Activated CD8-positive, alpha-beta memory T cell treated with anti-CD3 and anti-CD28 coated beads, Interleukin-2, amount 50 U/mL, for 1 hour (primary cell): ENCODE measurements around the gene NDUFAF5.

ENCODE experiments used
- DNase-seq: peaks from one replicate; pipeline ENCODE4 v3.0.0-alpha.2; 2020; ENCODE audit errors: extremely low read depth

The NDUFAF5 gene

GRCh38 chr20:13821876-13822275 lies 37.0 kb downstream of the NDUFAF5 start:
- no peak for DNase-seq

- no peak for DNase-seq
Observed at GRCh38 chr20:13822459-13822858, 37.6 kb downstream of the NDUFAF5 start.

- no peak for DNase-seq
Observed at GRCh38 chr20:13824459-13824858, 39.6 kb downstream of the NDUFAF5 start.

GRCh38 chr20:13825465-13825864 lies 40.6 kb downstream of the NDUFAF5 start:
- no peak for DNase-seq

- no peak for DNase-seq
Observed at GRCh38 chr20:13831476-13831875, 46.6 kb downstream of the NDUFAF5 start.

- DNase-seq, result no peak
Observed at GRCh38 chr20:13838664-13839063, 53.8 kb downstream of the NDUFAF5 start.

GRCh38 chr20:13839421-13840092 lies 54.7 kb downstream of the NDUFAF5 start:
- DNase-seq, result no peak

GRCh38 chr20:13840093-13840465 lies 55.3 kb downstream of the NDUFAF5 start:
- DNase-seq, result no peak

- DNase-seq, result no peak
Observed at GRCh38 chr20:13841206-13841605, 56.4 kb downstream of the NDUFAF5 start.

GRCh38 chr20:13844296-13844695 lies 59.5 kb downstream of the NDUFAF5 start:
- DNase-seq, result no peak

- DNase-seq, result no peak
Observed at GRCh38 chr20:13851279-13851678, 66.5 kb downstream of the NDUFAF5 start.

- no peak for DNase-seq
Observed at GRCh38 chr20:13852306-13852705, 67.5 kb downstream of the NDUFAF5 start.

GRCh38 chr20:13855613-13856012 lies 70.8 kb downstream of the NDUFAF5 start:
- DNase-seq, result no peak

- DNase-seq, result no peak
Observed at GRCh38 chr20:13856354-13856753, 71.5 kb downstream of the NDUFAF5 start.

GRCh38 chr20:13857304-13857703 lies 72.5 kb downstream of the NDUFAF5 start:
- no peak for DNase-seq

- no peak for DNase-seq
Observed at GRCh38 chr20:13857961-13858360, 73.1 kb downstream of the NDUFAF5 start.

- DNase-seq, result no peak
Observed at GRCh38 chr20:13858439-13858838, 73.6 kb downstream of the NDUFAF5 start.

- DNase-seq, result no peak
Observed at GRCh38 chr20:13858871-13859270, 74.0 kb downstream of the NDUFAF5 start.

- no peak for DNase-seq
Observed at GRCh38 chr20:13862245-13862644, 77.4 kb downstream of the NDUFAF5 start.

GRCh38 chr20:13863244-13863643 lies 78.4 kb downstream of the NDUFAF5 start:
- DNase-seq, result no peak

- no peak for DNase-seq
Observed at GRCh38 chr20:13865156-13865555, 80.3 kb downstream of the NDUFAF5 start.

- DNase-seq, result no peak
Observed at GRCh38 chr20:13865791-13866351, 81.0 kb downstream of the NDUFAF5 start.

- DNase-seq, result no peak
Observed at GRCh38 chr20:13868331-13868730, 83.5 kb downstream of the NDUFAF5 start.

- DNase-seq, result no peak
Observed at GRCh38 chr20:13870170-13870748, 85.4 kb downstream of the NDUFAF5 start.
